GM12878 (cell line): ENCODE measurements around the gene CAMK4.

Experiments
- SP1 ChIP-seq: IDR thresholded peaks from one replicate; pipeline ENCODE4 v1.6.1; 2011; ENCODE audit warnings: low read depth, low read length
- SUPT20H ChIP-seq: IDR thresholded peaks from 2 replicates; pipeline ENCODE4 v1.6.1; 2011; ENCODE audit warnings: low read depth, mild to moderate bottlenecking, low read length, moderate library complexity, borderline replicate concordance; ENCODE audit not compliant: control insufficient read depth
- TAF1 ChIP-seq: IDR thresholded peaks from 2 replicates; pipeline ENCODE4 v1.6.1; 2011; ENCODE audit warnings: mild to moderate bottlenecking, low read depth, low read length, borderline replicate concordance
- ZNF622 ChIP-seq: fragments of 450-650 bp; IDR thresholded peaks from 2 replicates; pipeline ENCODE4 v1.6.1; 2017; ENCODE audit warnings: mild to moderate bottlenecking, inconsistent platforms
- ZZZ3 ChIP-seq: IDR thresholded peaks from 2 replicates; pipeline ENCODE4 v1.6.1; 2011; ENCODE audit warnings: low read depth; ENCODE audit not compliant: control insufficient read depth, insufficient read length
- TF ChIP-seq, protein P1 (sequence below): IDR thresholded peaks from 2 replicates; pipeline ENCODE4 v1.6.1; 2012; ENCODE audit warnings: low read depth, low read length, improper control_type of control experiment
- TF ChIP-seq, protein P2 (sequence below), 3 experiments: IDR thresholded peaks in 2 of 3; conservative IDR thresholded peaks in 1 of 3; 2 replicates each; pipeline ENCODE4 v1.5.1; 2011; ENCODE audit warnings: low read depth in 3 of 3, low read length in 3 of 3, mild to moderate bottlenecking in 3 of 3, control low read depth in 2 of 3, moderate library complexity in 2 of 3, inconsistent platforms in 1 of 3, mixed read lengths in 1 of 3; ENCODE audit not compliant: control insufficient read depth in 2 of 3, insufficient read depth in 1 of 3; ENCODE audit errors: extremely low read depth in 1 of 3
- TF ChIP-seq, protein P3 (sequence below): fragments of 150-350 bp; IDR thresholded peaks from 2 replicates; pipeline ENCODE4 v1.6.1; 2016; ENCODE audit warnings: low read depth, low read length
- TF ChIP-seq, protein P4 (sequence below): IDR thresholded peaks from 2 replicates; pipeline ENCODE4 v1.6.1; 2012; ENCODE audit warnings: low read length, inconsistent platforms

DNA sequence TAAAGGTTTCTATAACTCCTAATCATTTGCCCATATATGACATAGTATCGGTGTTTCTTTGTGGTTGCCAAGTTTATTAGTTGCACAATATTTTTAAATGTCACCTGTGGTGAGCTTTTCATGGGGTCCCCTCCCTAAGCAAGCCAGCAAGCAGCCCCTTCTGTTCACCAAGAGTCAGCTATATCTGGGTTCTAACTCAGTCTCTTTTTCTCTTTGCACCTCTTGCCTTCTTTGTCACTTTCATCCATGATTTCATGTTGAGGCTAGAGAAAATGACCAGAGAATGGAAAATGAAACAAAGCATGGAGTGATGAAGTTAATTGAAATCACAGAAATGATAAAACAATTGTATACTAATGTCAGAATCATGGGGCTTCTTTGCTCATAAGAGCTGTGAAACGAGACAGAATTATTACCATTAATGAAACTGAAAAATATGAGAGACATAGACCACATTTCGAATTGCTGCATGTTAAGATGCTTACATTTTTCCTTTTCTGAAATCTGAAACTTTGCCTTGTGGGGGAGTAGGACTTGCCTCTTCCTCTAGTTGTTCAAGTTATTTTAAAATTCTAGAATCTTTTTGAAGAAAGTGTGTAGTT is 75.7 kb downstream of the CAMK4 start:
- TF ChIP-seq, protein P1, sequence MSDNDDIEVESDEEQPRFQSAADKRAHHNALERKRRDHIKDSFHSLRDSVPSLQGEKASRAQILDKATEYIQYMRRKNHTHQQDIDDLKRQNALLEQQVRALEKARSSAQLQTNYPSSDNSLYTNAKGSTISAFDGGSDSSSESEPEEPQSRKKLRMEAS, result no peak
- TF ChIP-seq SP1 (no peak), TAF1 (no peak), SUPT20H (no peak), ZNF622 (no peak), ZZZ3 (no peak)
- TF ChIP-seq, protein P2, sequence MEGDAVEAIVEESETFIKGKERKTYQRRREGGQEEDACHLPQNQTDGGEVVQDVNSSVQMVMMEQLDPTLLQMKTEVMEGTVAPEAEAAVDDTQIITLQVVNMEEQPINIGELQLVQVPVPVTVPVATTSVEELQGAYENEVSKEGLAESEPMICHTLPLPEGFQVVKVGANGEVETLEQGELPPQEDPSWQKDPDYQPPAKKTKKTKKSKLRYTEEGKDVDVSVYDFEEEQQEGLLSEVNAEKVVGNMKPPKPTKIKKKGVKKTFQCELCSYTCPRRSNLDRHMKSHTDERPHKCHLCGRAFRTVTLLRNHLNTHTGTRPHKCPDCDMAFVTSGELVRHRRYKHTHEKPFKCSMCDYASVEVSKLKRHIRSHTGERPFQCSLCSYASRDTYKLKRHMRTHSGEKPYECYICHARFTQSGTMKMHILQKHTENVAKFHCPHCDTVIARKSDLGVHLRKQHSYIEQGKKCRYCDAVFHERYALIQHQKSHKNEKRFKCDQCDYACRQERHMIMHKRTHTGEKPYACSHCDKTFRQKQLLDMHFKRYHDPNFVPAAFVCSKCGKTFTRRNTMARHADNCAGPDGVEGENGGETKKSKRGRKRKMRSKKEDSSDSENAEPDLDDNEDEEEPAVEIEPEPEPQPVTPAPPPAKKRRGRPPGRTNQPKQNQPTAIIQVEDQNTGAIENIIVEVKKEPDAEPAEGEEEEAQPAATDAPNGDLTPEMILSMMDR (IDR thresholded peaks at IDR 0.05 in 2 of 3, conservative IDR thresholded peaks at IDR 0.05 in 1 of 3; ENCODE audit: control insufficient read depth in 2 of 3, extremely low read depth in 1 of 3, insufficient read depth in 1 of 3, low read depth in 3 of 3, low read length in 3 of 3), result no peak
- TF ChIP-seq, protein P3, sequence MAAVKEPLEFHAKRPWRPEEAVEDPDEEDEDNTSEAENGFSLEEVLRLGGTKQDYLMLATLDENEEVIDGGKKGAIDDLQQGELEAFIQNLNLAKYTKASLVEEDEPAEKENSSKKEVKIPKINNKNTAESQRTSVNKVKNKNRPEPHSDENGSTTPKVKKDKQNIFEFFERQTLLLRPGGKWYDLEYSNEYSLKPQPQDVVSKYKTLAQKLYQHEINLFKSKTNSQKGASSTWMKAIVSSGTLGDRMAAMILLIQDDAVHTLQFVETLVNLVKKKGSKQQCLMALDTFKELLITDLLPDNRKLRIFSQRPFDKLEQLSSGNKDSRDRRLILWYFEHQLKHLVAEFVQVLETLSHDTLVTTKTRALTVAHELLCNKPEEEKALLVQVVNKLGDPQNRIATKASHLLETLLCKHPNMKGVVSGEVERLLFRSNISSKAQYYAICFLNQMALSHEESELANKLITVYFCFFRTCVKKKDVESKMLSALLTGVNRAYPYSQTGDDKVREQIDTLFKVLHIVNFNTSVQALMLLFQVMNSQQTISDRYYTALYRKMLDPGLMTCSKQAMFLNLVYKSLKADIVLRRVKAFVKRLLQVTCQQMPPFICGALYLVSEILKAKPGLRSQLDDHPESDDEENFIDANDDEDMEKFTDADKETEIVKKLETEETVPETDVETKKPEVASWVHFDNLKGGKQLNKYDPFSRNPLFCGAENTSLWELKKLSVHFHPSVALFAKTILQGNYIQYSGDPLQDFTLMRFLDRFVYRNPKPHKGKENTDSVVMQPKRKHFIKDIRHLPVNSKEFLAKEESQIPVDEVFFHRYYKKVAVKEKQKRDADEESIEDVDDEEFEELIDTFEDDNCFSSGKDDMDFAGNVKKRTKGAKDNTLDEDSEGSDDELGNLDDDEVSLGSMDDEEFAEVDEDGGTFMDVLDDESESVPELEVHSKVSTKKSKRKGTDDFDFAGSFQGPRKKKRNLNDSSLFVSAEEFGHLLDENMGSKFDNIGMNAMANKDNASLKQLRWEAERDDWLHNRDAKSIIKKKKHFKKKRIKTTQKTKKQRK, result no peak
- TF ChIP-seq, protein P4, sequence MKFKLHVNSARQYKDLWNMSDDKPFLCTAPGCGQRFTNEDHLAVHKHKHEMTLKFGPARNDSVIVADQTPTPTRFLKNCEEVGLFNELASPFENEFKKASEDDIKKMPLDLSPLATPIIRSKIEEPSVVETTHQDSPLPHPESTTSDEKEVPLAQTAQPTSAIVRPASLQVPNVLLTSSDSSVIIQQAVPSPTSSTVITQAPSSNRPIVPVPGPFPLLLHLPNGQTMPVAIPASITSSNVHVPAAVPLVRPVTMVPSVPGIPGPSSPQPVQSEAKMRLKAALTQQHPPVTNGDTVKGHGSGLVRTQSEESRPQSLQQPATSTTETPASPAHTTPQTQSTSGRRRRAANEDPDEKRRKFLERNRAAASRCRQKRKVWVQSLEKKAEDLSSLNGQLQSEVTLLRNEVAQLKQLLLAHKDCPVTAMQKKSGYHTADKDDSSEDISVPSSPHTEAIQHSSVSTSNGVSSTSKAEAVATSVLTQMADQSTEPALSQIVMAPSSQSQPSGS, result no peak
